A549 (cell line): ENCODE measurements around the gene TRAF1.

Experiments used
- EP300 ChIP-seq, 2 experiments: fragments of >200 bp; sonication (Bioruptor Twin); formaldehyde crosslinking; IDR thresholded peaks; 2 replicates in 1 of 2; 3 replicates in 1 of 2; pipeline ENCODE4 v1.6.1; 2016 to 2017
- FOSL2 ChIP-seq, 2 experiments: fragments of 450-650 bp in 1 of 2; fragments of >200 bp in 1 of 2; sonication (Bioruptor Twin) in 1 of 2; formaldehyde crosslinking; IDR thresholded peaks; 2 replicates each; pipeline versions ENCODE4 v1.5.0 to v1.6.1; 2016 to 2020; ENCODE audit warnings: mild to moderate bottlenecking in 1 of 2, moderate library complexity in 1 of 2
- HOXA7 ChIP-seq: fragments of 250-450 bp; sonication (Bioruptor Pico); IDR thresholded peaks from 2 replicates; pipeline ENCODE4 v1.5.0; 2020; ENCODE audit warnings: mild to moderate bottlenecking, moderate library complexity
- POLR2A ChIP-seq: IDR thresholded peaks from 2 replicates; pipeline ENCODE4 v1.6.1; 2012; ENCODE audit warnings: mild to moderate bottlenecking, low read length
- RAD21 ChIP-seq, 2 experiments: fragments of >200 bp in 1 of 2; sonication (Bioruptor Twin) in 1 of 2; formaldehyde crosslinking in 1 of 2; IDR thresholded peaks in 1 of 2; conservative IDR thresholded peaks in 1 of 2; 2 replicates in 1 of 2; 3 replicates in 1 of 2; pipeline ENCODE4 v1.6.1; 2012 to 2018; ENCODE audit warnings: inconsistent platforms in 1 of 2
- TP53 ChIP-seq: fragments of 250-450 bp; sonication (Bioruptor Pico); IDR thresholded peaks from 2 replicates; pipeline ENCODE4 v1.5.0; 2021; ENCODE audit warnings: mild to moderate bottlenecking, moderate library complexity
- TF ChIP-seq, protein P1 (sequence below): fragments of >200 bp; sonication (Bioruptor Twin); formaldehyde crosslinking; IDR thresholded peaks from 3 replicates; pipeline ENCODE4 v1.5.1; 2016
- TF ChIP-seq, protein P2 (sequence below): fragments of 450-650 bp; IDR thresholded peaks from 2 replicates; pipeline ENCODE4 v1.6.1; 2014; ENCODE audit warnings: antibody characterized with exemption
- TF ChIP-seq, protein P3 (sequence below): IDR thresholded peaks from 2 replicates; pipeline ENCODE4 v1.6.1; 2012

DNA sequence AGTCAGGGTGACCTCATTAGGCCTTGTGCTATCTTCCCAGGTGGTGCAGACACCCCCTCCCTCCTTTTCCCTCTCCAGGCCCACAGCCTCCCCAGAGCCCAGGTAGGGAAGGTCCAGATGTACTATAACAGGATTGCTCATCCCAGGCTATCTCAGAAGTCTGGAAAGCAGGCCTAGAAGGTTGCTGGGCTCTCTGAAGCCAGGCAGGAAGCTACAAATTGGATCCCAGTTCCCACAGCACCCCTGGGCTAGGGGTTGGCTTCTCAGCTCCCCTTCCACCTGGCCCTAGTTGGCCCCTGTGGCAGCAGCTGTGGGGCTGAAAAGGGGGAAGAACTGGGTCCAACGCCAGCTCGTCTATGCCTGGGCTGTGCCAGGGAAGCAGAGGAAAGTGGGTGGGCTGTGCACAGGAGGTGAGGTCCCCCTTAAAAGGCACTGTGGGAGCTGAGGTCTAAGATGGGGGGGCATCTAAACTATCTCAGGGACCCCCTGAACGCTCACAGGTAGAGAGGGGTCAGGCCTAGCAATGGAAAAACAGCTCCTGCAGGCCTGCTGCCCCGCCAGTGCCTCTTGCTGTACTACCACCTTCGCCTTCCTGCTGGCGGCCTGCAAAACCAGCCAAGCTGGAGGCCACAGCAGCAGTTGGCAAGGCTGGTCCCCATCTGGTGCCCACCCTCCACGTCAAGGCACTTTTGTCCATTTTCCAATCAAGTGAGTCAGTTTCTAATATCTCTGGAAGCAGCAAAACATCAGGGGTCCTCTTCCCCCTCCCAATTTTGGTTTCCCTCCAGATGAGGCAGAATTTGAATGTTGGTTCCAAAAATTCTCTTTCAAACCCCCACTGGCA, 70.5 kb downstream of the TRAF1 start:
- TF ChIP-seq, protein P1, sequence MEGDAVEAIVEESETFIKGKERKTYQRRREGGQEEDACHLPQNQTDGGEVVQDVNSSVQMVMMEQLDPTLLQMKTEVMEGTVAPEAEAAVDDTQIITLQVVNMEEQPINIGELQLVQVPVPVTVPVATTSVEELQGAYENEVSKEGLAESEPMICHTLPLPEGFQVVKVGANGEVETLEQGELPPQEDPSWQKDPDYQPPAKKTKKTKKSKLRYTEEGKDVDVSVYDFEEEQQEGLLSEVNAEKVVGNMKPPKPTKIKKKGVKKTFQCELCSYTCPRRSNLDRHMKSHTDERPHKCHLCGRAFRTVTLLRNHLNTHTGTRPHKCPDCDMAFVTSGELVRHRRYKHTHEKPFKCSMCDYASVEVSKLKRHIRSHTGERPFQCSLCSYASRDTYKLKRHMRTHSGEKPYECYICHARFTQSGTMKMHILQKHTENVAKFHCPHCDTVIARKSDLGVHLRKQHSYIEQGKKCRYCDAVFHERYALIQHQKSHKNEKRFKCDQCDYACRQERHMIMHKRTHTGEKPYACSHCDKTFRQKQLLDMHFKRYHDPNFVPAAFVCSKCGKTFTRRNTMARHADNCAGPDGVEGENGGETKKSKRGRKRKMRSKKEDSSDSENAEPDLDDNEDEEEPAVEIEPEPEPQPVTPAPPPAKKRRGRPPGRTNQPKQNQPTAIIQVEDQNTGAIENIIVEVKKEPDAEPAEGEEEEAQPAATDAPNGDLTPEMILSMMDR = no peak
- no peak for TF ChIP-seq RAD21 (conservative IDR thresholded peaks at IDR 0.05 in 1 of 2, IDR thresholded peaks at IDR 0.05 in 1 of 2)
- TF ChIP-seq HOXA7 (CRISPR knock-in tag) = no peak
- TF ChIP-seq FOSL2 (IDR thresholded peaks at IDR 0.05) = no peak
- no peak for TF ChIP-seq FOSL2 (CRISPR knock-in tag; IDR thresholded peaks at IDR 0.05)
- no peak for TF ChIP-seq TP53 (CRISPR knock-in tag)
- TF ChIP-seq, protein P2, sequence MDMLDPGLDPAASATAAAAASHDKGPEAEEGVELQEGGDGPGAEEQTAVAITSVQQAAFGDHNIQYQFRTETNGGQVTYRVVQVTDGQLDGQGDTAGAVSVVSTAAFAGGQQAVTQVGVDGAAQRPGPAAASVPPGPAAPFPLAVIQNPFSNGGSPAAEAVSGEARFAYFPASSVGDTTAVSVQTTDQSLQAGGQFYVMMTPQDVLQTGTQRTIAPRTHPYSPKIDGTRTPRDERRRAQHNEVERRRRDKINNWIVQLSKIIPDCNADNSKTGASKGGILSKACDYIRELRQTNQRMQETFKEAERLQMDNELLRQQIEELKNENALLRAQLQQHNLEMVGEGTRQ = no peak
- TF ChIP-seq EP300 (IDR thresholded peaks at IDR 0.05) = no peak
- no peak for TF ChIP-seq POLR2A
- TF ChIP-seq, protein P3, sequence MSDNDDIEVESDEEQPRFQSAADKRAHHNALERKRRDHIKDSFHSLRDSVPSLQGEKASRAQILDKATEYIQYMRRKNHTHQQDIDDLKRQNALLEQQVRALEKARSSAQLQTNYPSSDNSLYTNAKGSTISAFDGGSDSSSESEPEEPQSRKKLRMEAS = no peak
